NCI-H82 (cell line): ENCODE data around the gene PLAGL2.
"Not testable (repeated sequence)": the region's sequence is repeated elsewhere in the genome, so short reads cannot be mapped to it uniquely, and the experiment has no call there.

Source experiments
- DNase-seq: peaks from one replicate; lab custom pipeline; 2025; lab: John Stamatoyannopoulos, UW

PLAGL2 gene

DNA sequence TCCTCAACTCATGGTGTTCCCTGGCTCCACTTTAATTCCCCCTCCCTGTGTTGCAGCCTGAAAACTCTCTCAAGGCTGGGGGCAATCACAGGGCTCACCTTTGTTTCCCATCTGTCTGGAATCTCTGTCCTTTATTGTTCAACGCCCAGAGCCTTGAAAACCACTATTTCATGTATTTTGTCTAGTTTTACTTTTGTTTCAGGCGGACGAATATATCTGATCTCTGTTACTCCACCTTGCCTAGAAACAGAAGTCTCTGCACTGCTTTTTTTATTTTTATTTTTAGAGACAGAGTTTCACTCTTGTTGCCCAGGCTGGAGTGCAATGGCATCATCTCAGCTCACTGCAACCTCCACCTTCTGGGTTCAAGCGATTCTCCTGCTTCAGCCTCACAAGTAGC lies 27.6 kb downstream of the PLAGL2 start:
- no peak for DNase-seq

DNA sequence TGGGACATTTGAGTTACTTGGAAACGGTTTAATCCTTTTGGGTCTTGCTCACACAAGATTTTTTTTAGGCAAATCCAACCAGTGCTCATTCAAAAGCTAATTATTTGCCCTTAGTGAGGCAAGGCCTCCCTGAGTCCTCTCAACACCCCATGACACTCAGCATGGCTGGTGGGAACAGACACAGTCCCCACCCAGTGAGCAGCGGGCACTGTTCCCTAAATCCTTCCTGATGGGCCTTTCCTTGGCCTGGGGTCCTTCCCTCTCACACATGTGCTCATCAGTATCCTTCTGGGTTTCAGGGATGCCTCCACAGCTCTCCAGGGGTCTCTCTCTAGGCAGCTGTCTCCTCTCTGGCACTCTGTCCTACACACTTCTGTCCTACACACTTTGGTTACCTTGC lies 28.0 kb downstream of the PLAGL2 start:
- peak; percentile 45 for DNase-seq

DNA sequence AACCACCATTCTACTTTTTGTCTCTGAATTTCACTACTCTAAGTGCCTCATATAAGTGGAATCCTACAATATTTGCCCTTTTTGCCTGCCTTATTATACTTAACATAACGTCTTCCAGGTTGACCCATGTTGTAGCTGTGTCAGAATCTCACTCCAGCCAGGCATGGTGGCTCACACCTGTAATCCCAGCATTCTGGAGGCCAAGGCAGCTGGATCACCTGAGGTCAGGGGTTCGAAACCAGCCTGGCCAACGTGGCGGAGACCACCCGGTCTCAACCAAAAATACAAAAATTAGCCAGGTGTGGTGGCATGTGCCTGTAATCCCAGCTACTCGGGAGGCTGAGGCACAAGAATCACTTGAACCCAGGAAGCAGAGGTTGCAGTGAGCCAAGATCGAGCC lies 29.8 kb downstream of the PLAGL2 start:
- DNase-seq = not testable (repeated sequence)

DNA sequence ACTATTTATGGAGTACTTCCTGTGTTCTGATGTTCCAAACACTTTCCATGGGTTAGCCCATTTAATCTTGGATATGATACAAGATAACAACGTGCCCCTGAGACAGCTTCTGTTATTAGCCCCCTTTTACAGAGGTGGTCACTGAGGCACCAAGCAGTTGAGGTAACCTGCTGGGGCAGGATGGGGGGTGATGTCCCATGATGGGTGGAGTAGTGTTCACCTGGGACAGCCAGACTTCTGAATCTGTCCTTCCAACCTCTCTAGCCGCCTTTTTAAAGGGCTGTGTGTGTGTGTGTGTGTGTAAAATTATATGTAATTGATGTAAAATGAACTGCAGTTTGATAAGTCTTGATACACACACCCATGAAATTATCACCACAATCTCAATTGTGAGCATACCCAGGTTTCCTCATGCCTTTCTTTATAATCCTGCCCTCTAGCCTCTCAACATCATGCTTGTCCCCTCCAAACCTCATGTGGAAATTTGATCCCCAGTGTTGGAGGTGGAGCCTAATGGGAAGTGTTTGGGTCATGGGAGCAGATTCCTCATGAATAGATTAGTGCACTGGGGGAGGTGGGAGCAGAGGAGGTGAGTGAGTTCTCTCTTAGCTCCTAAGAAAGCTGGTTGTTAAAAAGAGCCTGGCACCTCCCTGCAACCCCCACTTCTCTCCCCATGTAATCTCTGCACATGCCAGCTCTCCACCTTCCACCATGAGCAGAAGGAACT lies 39.2 kb downstream of the PLAGL2 start:
- DNase-seq = peak; percentile 77

DNA sequence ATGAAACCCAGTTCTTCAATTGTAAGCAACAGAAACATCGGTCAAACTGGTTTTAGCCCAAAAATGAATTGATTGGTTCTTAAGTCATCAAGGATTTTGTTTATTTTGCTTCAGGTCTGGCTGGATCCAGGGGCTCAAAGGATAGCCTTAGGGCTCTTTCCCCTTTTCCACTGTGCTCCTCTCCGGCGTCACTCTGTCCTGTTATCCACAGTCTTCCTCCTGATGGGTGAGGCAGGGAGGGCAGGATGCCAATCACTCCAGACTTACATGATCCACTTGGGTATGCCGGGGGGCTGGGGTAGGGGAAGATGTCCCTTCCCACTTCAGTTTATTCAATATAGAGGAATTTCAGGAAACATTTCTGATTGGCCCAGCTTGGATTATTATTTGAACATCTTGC lies 40.0 kb downstream of the PLAGL2 start:
- no peak for DNase-seq

DNA sequence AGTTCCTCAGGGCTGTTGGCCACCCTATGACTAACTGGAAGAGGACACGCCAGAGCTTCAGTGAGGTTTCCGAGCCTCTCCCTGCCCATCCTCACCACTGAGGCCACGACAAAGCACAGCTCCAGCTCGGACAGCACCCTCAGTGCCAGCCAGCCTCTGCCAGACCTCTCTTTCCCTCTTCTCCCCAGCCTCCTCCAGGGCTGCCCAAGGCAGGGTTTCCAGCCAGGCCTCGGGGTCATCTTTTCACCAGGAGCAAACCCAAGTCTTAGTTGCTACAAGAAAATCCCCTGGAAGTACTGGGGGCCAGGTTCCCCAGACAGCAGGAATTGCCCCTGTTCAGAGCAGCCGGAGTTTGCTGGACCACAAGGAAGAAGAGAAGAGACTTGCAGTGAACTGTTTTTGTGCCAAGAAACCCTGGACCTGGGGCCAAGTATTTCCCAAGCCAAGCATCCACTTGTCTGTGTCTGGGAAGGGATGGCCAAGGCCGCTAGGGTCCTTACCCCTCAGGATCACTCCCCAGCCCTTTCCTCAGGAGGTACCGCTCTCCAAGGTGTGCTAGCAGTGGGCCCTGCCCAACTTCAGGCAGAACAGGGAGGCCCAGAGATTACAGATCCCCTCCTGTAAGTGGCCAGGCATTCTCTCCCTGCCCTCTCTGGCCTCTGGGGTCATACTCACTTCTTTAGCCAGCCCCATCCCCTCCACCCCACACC lies 41.6 kb downstream of the PLAGL2 start:
- DNase-seq = no peak

DNA sequence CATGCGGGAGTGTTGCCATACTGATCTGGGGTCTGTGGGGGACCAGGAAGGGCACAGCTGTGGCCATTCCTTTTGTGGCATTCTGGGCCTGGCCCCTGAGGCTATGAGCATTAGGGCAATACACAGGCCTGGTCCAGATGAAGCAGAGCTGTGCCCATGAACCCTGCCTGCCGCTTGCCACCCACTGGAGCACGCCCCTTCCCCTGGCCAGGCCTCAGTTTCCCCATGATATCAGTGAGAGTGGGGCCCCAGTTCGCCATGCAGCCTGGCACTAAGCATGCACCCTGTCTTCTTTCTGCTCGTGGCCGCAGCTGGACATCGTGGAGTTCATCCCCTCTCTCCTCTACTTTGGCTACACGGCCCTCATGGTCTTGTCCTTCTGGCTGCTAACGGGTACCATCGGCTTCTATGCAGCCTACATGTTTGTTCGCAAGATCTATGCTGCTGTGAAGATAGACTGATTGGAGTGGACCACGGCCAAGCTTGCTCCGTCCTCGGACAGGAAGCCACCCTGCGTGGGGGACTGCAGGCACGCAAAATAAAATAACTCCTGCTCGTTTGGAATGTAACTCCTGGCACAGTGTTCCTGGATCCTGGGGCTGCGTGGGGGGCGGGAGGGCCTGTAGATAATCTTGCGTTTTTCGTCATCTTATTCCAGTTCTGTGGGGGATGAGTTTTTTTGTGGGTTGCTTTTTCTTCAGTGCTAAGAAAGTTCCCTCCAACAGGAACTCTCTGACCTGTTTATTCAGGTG lies 42.4 kb downstream of the PLAGL2 start:
- DNase-seq = no peak

DNA sequence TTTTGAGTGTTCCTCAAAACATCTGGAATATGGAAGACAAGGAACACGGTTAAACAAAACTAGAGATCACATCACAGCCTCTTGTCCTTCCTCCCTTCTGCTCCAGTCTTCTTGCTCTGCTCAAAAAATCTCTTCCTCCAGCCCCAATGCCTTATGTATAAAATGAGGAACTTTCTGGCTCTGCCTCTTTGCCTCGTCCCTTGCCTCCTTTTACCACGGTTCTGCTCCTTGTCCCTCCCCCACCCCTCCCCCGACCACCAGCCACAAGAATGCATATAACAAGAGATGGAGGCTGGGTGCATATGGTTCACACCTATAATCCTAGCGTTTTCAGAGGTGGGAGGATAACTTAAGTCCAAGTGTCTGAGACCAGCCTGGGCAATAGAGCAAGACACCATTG lies 43.6 kb downstream of the PLAGL2 start:
- DNase-seq = no peak

DNA sequence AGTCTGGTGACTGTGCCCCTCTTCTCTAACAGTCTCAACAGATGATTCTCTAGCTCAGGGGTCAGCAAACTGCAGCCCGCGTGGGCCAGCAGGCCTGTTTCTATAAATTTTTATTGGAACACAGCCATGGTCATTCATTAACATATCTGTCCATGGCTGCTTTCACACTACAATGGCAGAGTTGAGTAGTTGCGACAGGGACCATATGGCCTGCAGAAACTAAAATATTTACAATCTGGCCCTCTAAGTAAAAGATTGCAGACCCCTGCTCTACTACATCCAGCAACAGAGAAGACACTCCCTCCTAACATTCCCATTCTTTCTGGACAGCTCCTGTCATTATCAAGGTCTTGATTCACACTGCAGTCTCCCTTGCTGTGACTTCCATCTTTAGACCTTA lies 45.2 kb downstream of the PLAGL2 start:
- no peak for DNase-seq

DNA sequence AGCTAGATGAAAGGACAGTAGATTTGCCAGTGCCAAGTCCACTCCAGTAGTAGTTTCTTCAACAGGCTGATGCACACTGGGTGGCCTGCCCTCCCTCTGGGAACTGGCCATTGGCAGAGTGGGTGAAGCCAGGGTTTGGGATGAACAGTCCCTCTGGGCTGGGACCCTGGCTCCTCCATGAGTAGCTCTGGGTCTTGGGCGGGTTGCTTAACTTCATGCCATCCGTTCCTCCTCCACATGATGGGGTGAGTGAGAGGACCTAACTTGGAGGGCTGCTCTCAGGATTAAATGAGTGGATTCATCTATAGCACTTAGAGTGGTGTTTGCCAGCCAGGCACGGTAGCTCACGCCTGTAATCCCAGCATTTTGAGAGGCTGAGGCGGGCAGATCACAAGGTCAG lies 47.2 kb downstream of the PLAGL2 start:
- no peak for DNase-seq

DNA sequence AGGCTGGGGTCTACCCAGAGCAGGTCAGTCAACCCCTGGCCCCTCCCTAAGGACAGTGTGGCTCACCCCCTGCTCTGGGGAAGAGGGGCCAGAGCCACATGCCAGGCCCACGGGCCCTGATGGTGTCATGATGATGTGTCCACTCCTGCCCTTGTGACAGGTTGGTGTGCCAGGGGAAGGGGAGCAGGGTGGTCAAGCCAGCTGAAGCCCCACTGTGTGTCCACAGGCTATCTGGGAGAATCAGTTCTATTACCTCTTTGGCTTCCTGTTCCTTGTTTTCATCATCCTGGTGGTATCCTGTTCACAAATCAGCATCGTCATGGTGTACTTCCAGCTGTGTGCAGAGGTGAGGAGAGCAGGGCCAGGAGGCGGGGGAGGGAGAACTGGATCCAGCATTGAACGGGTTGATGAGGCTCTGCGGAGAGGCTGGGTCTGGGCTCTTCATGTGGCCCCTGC lies 47.7 kb downstream of the PLAGL2 start:
- DNase-seq = no peak

DNA sequence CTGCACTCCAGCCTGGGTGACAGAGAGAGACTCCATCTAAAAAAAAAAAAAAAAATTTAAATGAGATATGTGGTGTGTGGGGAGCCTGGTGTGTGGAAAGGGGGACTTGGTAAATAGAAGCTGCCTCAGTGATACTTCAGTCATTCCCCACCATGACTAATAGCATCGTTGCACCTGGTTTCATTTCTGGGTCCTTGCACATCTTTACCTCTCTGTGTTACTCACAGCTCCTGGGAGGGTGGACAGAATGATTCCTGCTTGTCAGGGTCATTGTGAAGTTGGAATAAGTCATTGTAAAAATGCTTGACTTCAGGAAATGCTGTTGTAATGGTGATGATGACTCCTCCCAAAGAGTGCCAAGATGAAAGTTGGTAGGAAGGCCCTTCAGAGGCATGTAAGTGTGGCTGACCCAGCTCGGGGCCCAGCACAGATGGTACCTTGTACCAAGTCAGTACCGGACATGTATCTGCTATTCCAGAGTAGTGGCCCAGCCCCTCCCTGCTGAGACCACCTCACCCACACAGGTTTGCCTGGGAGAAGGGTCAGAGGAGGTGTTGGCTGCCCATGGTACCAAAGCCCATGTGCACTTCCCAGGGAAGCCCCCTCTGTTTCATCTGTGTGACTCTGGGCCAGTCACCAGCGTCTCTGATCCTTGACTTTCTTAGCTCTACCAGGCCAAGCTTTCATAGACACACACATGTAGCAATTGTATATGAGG lies 48.4 kb downstream of the PLAGL2 start:
- no peak for DNase-seq

DNA sequence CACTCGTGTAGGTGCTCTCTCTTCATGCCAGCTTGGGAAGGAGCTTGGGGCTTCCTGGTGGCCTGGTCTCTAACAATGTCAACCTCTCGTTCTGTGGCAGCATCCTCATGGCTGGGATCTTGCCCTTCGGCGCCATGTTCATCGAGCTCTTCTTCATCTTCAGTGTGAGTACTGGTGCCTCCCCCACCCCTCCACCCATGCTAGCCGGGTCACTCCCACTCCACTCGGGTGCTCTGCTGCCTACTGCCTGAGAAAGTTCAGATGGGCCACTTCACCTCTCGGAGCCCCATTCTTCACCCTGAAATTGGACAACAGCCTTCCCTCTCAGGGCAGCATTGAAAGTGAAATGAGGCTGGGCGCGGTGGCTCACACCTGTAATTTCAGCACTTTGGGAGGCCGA lies 49.2 kb downstream of the PLAGL2 start:
- DNase-seq = no peak

DNA sequence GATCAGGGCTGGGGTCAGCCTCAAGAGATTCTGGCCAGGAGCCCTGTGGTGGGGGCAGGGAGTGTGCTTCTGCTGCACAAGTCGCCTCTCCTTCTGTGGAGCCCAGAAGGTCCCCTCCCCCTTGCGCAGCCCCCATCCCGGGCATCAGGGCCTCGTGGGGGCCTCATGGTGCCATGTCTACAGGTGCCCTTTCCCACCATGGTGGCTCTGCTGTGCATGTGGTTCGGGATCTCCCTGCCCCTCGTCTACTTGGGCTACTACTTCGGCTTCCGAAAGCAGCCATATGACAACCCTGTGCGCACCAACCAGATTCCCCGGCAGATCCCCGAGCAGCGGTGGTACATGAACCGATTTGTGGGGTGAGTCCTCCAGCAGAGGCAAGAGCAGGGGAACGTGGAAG lies 49.9 kb downstream of the PLAGL2 start:
- no peak for DNase-seq

DNA sequence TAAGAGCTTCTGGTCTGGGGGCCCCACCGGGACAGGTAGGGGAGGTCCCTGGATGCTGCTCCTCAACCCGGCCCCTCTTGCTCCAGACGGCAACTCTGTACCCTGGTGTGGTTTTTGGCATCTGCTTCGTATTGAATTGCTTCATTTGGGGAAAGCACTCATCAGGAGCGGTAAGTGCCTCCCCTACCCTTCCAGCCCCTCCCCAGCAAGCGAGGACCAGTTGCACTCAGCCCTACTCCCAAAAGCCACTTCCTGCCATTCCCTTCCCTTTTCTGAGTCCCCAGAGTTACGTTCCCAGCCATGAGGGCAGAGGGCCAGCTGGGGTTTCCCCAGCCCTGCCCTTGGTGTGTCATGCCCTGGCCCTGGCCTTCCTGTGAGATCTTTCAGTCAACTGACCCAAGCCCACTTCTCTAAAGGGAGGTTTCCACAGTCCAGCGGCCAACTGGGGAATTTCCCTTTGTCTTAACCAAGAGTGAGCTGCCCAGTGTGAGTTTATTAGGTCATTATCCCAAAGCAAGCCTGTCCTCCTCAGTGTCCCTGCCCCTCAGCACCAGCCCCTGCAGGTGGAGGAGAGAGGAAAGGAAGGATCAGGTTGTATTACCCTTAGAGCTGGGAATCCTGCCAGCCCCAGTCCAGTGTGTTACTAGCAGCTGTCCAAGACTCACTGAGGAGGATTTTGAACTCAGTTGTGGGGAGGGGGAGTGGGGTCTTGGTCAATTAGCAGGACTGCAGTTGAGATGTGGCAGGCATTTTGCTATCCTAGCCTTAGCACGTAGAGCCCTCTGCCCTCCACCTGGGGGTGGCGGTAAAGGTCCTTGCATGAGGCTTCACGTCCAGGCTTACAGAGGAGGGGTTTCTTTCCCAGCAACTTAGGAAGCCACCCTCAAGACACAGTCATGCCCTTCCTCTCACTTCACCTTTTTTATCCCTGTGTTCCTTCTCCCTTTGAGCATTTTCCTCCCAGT lies 52.2 kb downstream of the PLAGL2 start:
- DNase-seq = peak; percentile 76

DNA sequence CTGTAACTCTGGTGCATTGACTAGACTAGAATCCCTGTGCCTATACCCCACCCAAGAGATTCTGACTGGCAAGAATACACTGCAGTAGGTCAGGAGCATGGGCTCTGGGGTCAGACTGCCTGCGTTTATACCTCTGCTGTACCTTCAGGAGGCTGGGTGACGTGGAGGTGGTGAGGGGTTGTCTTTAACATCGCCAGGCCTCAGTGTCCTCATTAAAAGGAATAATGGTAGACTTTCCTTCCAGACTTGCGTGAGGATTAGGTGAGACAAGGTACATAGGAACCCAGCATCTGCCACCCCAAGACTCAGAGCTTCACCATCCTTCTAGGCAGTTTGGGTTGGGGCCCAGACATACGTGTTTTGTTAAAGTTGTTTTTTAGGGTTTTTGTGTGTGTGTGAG lies 53.8 kb downstream of the PLAGL2 start:
- no peak for DNase-seq

DNA sequence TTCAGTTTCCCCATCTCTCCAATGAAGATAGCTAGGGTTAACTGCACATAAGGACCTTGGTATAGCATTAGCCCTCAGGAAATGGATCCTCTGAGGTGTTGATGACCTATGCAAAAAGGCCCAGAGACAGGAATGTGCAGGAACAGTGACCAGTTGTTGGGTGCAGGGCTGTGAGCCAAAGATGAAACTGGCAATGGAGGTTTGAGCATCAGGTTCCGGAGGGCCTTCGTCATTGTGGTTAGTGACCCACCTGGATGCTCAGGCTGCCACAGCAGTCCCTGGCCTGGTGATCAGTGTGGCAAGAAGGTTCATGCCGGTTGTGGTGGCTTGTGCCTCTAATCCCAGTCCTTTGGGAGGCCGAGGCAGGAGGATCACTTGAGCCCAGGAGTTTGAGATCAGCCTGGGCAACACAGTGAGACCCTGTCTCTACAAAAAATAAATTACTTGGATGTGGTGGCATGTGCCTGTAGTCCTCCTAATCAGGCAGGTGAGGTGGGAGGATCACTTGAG lies 54.3 kb downstream of the PLAGL2 start:
- no peak for DNase-seq

DNA sequence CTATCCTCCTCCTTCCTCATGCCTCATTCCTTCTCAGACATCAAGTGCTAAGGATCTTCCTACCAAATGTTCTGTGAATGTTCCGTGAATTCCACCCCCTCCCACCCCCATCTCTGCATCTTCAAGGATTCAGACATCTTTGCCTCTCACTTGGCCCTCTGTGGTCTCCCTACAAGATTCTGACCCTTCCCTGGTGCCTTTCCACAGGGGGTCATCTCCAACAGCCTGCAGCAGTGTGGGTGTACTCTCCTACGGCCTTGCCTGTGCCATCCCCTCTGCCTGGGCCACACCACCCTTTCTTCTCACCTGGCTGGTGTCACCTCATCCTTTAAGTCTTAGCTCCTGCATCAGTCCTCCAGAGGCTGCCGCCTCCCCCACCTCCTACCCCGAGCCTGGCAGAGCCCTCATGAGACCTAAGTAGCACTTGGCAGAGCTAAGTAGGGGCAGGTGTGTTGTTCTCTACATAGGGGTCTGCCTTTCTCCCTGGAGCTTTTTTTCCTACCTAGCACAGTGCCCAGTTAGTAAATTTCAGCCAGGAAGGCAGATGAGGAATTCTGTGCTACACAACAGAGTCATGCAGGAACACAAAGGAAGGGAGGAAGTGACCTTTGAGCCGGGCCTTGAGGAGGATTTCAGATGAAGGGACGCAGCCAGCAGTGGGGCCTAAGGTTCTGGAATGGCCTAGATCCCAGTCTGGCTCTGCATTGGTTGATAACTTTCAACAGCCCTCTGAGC lies 55.0 kb downstream of the PLAGL2 start:
- no peak for DNase-seq

DNA sequence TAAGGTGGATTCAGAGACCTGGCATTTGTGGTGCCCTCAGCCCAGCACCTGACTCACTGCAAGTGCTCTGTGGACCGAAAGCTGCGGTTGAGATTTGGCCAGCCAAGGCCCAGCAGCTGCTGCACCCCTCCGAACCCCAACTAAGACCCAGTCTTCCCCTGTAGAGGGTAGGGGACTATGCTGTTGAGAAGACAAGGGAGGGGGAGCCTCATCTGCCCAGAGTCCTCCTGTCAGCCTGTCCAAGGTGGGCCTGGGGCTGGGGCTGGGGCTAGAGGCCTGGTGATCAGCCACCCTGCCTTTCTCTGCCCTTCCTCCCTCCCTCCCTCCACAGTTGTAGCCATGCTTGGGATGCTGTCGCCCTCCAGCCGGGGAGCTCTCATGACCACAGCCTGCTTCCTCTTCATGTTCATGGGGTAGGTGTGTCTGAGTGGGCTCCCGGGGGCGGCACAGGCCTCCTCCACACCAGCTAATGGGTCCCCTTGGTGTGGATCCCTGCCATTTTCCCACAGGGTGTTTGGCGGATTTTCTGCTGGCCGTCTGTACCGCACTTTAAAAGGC lies 57.2 kb downstream of the PLAGL2 start:
- no peak for DNase-seq
